ENCODE results near the gene ARVCF. TPM values are rescaled to one million over a fixed set of nuclear protein-coding genes. Genes with fewer than 3 reads are reported as not detected.

Gene ARVCF
- total and polyA plus RNA-seq, 9 of the 15 experiments (the other 6 are each of a cell fraction or from before 2014, with no cell fraction given): 0.03 to 97.4 (median 15.6) TPM

GRCh38 chr22:20016734-20017621 lies at the start of gene ARVCF (continued):
- TF ChIP-seq XRCC4 (IDR thresholded peaks at IDR 0.05; ENCODE audit: extremely low read depth, insufficient read depth, insufficient read length): no peak
- no peak for TF ChIP-seq TARDBP (IDR thresholded peaks at IDR 0.05)
- TF ChIP-seq, protein P1, sequence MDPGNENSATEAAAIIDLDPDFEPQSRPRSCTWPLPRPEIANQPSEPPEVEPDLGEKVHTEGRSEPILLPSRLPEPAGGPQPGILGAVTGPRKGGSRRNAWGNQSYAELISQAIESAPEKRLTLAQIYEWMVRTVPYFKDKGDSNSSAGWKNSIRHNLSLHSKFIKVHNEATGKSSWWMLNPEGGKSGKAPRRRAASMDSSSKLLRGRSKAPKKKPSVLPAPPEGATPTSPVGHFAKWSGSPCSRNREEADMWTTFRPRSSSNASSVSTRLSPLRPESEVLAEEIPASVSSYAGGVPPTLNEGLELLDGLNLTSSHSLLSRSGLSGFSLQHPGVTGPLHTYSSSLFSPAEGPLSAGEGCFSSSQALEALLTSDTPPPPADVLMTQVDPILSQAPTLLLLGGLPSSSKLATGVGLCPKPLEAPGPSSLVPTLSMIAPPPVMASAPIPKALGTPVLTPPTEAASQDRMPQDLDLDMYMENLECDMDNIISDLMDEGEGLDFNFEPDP (CRISPR knock-in tag; IDR thresholded peaks at IDR 0.05): peak; percentile 89; the same call in 1 of the 2 replicates
- no peak for TF ChIP-seq ZNF431 (CRISPR knock-in tag; IDR thresholded peaks at IDR 0.05)
- TF ChIP-seq E2F6 (IDR thresholded peaks at IDR 0.05; ENCODE audit: borderline replicate concordance in 1 of 2, extremely low read depth in 1 of 2, insufficient read depth in 1 of 2, insufficient read length in 1 of 2, low read depth in 1 of 2, low read length in 1 of 2, poor library complexity in 1 of 2, severe bottlenecking in 1 of 2): peak; percentile 73 to 94
- no peak for TF ChIP-seq RFX7 (CRISPR knock-in tag; IDR thresholded peaks at IDR 0.05)
- no peak for TF ChIP-seq ZNF512 (tag; IDR thresholded peaks at IDR 0.05)
- TF ChIP-seq BRF1 (IDR thresholded peaks at IDR 0.05; ENCODE audit: borderline replicate concordance, extremely low read depth, insufficient read length): no peak
- peak; percentile 48; the same call in 1 of the 2 replicates for TF ChIP-seq ZNF79 (CRISPR knock-in tag; IDR thresholded peaks at IDR 0.05; ENCODE audit: low read depth)

All from K562 (cell line).